RWPE1 (cell line): ENCODE results near the gene SAFB.

Experiments
- CTCF ChIA-PET: fragments of 350-600 bp; sonication (Branson Sonifier 250); formaldehyde crosslinking; extraction: SDS; loops from one replicate; lab custom pipeline; 2021; lab: Yijun Ruan, JAX
- POLR2A ChIA-PET: fragments of 400-600 bp; formaldehyde crosslinking; extraction: SDS; loops from one replicate; lab custom pipeline; 2020; ENCODE audit warnings: antibody characterized with exemption; ENCODE audit not compliant: low non-redundant PET; lab: Yijun Ruan, JAX
- DNase-seq: peaks from one replicate; pipeline ENCODE4 v3.0.0; 2012; ENCODE audit warnings: low spot score
- H3K27ac ChIP-seq: fragments of 450-650 bp; 2 replicates; pipeline ENCODE4 v1.5.1; 2017
- CTCF ChIP-seq: fragments of 450-650 bp; conservative IDR thresholded peaks from 2 replicates; pipeline ENCODE4 v1.5.1; 2017; ENCODE audit warnings: low read depth, mild to moderate bottlenecking

Gene SAFB

DNA sequence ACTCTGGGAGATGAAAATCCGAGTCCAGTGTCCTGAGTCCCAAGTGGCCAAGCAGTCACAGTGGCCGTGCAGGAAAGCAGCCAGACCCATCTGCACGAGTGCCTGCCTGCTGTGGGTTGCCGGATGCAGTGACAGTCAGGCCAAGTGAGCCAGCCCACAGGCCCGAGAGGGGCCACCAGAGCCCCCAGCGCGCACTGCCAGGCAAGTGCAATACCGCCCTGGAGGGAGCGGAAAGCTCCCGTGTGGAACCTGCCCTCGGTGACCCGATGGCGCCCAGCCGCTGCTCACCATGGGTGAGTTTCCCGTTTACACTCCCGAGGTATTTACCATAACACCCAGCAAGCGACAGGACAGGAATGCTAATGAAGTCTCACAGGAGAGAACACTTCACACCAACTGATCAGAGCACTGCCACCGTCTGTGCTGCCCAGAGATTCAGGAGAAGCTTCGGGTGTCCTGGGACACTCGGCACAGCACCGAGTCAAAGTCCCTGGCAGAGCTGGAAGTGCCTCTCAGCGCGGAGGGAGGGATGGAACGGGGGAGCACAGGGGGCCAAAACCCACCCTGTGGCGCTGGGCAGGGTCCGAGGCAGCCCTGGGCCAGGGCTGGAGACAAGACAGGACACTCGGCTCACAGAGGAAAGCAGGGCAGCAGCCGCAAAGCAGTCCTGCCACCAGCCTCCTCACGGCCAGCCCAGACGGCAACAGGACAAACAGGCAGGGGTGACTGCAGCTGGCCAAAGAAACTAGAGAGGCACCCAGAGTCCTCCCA, 33.8 kb upstream of the SAFB start:
- ChIA-PET CTCF (no interaction called here), POLR2A (no interaction called here)
- no peak for DNase-seq
- H3K27ac ChIP-seq: no peak overlapping the region
- no peak for TF ChIP-seq CTCF

GRCh38 chr19:5590151-5590864, 32.6 kb upstream of the SAFB start:
- ChIA-PET CTCF (interaction anchor here (0.7 kb wide), 1 partner anchor 126 kb away, joined by 4 read pairs; no protein-coding TSS in a partner anchor), POLR2A (no interaction called here)
- no peak overlapping the region for H3K27ac ChIP-seq
- TF ChIP-seq CTCF: no peak
- DNase-seq: no peak

DNA sequence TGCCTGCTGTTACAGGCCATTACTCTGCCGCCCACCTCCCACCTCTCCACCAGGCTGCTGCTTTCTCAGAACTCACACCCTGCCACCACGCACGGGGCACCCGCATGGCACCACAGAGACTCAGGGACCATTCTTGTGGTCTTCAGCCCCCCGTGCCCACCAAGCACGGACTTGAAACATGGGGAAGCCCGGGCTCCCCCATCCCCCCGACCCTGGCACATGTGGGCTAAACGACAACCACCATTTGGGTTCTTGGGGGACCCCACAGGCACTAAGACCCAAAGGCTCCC, 32.1 kb upstream of the SAFB start:
- DNase-seq: no peak
- ChIA-PET POLR2A (no interaction called here), CTCF (interaction anchor here (0.7 kb wide), 1 partner anchor 125 kb away, joined by 4 read pairs; no protein-coding TSS in a partner anchor)

DNA sequence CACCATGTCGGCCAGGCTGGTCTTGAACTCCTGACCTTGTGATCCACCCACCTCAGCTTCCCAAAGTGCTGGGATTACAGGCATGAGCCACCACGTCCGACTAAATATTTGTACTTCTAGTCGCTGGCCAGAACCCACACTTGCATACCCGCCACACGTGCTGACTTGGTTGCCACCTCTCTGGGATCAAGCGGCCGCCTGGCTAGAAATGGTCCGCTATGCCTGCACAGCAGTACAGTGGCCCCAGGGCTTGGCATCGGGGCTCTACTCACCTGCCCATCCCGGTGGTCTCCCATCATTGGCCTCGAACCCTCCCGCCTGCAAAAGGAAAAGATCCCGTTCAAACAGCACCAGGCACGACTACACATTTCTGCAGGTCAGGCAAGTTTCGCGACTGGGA, 31.4 kb upstream of the SAFB start:
- no peak for DNase-seq
- H3K27ac ChIP-seq: no peak overlapping the region
- ChIA-PET CTCF (interaction anchor here (0.6 kb wide), 1 partner anchor 26 kb away, joined by 6 read pairs; no protein-coding TSS in a partner anchor), POLR2A (no interaction called here)
- TF ChIP-seq CTCF: no peak

More for the DNA sequence above, 32.1 kb upstream of the SAFB start:
- no peak for TF ChIP-seq CTCF
- H3K27ac ChIP-seq: no peak overlapping the region

DNA sequence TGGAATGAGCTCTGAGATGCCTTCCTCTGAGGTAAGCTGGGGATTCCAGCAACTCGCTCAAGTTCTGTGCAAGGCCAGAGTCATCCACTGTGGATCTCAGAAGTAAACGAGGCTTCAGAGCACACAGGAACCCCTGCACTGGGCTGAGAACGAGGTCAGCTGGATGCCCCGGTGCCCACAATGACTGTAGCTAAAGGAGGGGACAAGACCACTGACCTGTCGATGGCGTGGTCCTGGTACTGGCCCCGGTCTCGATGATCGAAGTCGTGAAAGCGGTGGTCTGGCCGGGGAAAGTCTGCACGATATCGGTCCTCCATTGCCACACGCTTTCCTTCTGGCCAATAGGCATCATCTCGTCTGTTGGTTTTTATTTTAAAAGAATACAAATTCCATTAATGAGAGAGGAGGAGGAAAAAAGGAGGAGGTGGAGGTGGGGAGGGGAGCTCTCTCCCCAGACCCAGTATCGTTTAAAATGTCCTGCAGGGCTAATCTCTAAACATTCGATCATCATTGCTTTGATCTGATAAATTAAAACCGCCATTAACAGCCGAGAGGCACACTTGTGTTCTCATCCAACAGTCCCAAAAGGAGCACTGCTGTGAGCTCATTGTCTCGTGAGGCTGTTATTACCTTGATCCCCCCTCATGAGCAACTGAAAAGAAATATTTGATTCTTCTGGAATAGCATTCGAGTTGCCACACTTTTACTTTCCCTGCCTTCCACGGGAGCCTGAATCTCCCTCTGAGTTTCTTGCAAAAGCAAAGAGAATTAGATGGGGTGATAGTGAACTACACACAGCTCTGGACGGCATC, 30.1 kb upstream of the SAFB start:
- TF ChIP-seq CTCF: no peak
- ChIA-PET POLR2A (interaction anchor here (0.5 kb wide), 1 partner anchor 883 kb away, joined by 3 read pairs; no protein-coding TSS in a partner anchor), CTCF (no interaction called here)
- H3K27ac ChIP-seq: no peak overlapping the region
- no peak for DNase-seq
